ENCODE data around the gene BLNK. TPM values are rescaled to one million over a fixed set of nuclear protein-coding genes. Genes with fewer than 3 reads are reported as not detected.

Gene BLNK
- total and polyA plus RNA-seq, 3 donors from 2014 or later: 1.1 to 4.5 (median 1.5) TPM

DNA sequence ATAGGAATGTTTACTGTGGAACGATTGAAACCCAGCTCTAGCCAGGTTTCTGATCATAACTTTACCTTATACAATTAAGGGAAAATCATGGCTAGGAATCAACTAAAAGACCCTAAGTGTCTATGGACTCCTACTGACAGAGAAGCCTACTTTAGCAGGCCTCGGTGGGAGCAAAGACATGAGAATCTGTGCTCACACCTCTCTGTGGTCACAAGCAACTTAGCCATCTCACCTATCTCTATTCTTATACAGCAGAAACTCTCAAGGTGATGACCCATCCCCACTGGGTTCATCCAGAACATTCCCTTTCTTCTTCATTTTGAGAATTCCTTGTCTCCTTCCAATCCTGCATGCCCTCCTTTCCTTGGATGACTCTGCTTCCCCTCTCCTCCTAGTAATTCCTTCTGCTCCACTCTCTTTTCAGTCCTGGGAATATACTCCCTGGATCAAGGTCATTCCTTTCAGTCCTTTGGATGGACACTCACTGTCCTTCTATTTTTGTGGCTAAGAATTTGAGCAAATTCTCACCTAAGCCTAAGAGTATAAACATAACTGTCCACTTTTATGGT, 2.9 kb downstream of the BLNK start:
- TF ChIP-seq POLR2A (IDR thresholded peaks at IDR 0.05): no peak
- TF ChIP-seq, protein P1, sequence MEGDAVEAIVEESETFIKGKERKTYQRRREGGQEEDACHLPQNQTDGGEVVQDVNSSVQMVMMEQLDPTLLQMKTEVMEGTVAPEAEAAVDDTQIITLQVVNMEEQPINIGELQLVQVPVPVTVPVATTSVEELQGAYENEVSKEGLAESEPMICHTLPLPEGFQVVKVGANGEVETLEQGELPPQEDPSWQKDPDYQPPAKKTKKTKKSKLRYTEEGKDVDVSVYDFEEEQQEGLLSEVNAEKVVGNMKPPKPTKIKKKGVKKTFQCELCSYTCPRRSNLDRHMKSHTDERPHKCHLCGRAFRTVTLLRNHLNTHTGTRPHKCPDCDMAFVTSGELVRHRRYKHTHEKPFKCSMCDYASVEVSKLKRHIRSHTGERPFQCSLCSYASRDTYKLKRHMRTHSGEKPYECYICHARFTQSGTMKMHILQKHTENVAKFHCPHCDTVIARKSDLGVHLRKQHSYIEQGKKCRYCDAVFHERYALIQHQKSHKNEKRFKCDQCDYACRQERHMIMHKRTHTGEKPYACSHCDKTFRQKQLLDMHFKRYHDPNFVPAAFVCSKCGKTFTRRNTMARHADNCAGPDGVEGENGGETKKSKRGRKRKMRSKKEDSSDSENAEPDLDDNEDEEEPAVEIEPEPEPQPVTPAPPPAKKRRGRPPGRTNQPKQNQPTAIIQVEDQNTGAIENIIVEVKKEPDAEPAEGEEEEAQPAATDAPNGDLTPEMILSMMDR (IDR thresholded peaks at IDR 0.05): no peak

DNA sequence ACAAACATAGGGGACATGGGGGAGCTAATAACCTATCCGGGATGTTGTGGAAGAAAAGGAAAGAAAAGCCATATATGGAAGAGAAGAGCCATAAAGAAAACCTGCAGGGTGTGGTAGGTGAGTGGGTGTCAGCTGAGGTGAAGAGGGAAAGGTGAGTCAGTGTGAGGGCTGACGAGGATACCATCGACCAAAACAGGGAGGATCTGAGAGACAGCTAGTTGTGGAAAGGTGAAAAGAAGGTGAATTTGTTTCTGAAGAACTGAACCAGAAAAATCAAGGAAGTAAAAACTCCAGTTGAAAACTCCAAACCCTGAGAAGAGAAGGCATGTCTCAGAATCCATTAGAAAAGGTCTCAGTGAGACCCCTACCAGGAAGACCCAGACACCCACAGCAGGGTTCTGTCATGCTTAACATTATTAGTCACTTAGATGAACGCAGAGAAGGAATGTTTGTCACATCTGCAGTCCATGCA, 4.1 kb downstream of the BLNK start:
- TF ChIP-seq, protein P1 (IDR thresholded peaks at IDR 0.05): no peak
- TF ChIP-seq POLR2A (IDR thresholded peaks at IDR 0.05): no peak
- no peak for DNase-seq
- no peak overlapping the region for H3K27ac ChIP-seq
- WGBS, 2 donors: 89 to 90% methylated on average over 4 of the region's 4 CpGs
- no peaks in the 10 kb centered on the region for H3K4me1 ChIP-seq
- H3K9me3 ChIP-seq: no peaks in the 10 kb centered on the region
- intact Hi-C loops (cut with DNase I; ENCODE audit: low total_unique reads): no loop called here
- no peak overlapping the region for H3K4me3 ChIP-seq
- H3K27me3 ChIP-seq: no peaks in the 10 kb centered on the region
- no peaks in the 10 kb centered on the region for H3K36me3 ChIP-seq (ENCODE audit: low read depth, missing control alignments)

More for the DNA sequence above, 2.9 kb downstream of the BLNK start:
- H3K9me3 ChIP-seq: no peaks in the 10 kb centered on the region
- H3K27me3 ChIP-seq: no peaks in the 10 kb centered on the region
- no peaks in the 10 kb centered on the region for H3K4me1 ChIP-seq
- H3K27ac ChIP-seq: no peak overlapping the region
- 87 to 91% methylated on average over 2 of the region's 2 CpGs for WGBS, 2 donors
- DNase-seq: no peak
- no peaks in the 10 kb centered on the region for H3K36me3 ChIP-seq (ENCODE audit: low read depth, missing control alignments)
- no peak overlapping the region for H3K4me3 ChIP-seq
- intact Hi-C loops (cut with DNase I; ENCODE audit: low total_unique reads): no loop called here

DNA sequence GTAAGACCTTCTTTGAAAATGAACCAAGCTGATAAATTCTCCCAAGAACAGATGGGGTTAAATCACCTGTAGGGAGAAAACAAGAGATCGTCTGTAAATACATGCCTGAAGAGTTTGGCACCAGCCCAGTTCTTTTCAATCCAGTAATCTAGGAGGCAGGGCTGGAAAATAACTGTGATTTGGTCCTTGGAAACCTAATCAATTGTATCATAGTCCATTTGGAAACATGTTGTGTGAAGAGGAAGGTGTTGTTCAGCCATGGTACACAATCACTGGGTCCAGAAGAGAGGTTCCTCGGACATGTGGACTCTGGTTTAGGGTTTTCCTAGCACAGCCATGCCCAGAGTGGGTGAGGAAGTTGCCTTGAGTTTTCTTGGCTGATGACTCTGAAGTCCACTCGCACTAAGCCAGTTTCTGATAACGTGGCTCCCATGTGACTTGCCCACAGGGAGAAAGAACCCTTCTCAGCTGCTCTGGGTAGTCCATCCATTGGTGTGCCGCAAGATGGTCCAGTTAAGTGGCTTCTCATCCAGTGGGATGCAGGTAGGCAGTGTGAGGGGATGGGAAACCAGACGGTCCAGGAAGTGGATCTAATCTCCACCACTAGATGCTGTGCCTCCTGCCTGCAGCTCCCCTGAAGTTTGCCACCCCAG, 5.1 kb downstream of the BLNK start:
- Histone ChIP-seq H3K27ac (no peak overlapping the region), H3K9me3 (no peaks in the 10 kb centered on the region), H3K4me3 (no peak overlapping the region), H3K4me1 (no peaks in the 10 kb centered on the region), H3K36me3 (ENCODE audit: low read depth, missing control alignments) (no peaks in the 10 kb centered on the region), H3K27me3 (no peaks in the 10 kb centered on the region)
- no peak for DNase-seq
- 78% methylated on average over 6 of the region's 6 CpGs for WGBS, 2 donors
- intact Hi-C loops (cut with DNase I; ENCODE audit: low total_unique reads): no loop called here
- no peak for TF ChIP-seq POLR2A (IDR thresholded peaks at IDR 0.05)
- TF ChIP-seq, protein P1 (IDR thresholded peaks at IDR 0.05): no peak

DNA sequence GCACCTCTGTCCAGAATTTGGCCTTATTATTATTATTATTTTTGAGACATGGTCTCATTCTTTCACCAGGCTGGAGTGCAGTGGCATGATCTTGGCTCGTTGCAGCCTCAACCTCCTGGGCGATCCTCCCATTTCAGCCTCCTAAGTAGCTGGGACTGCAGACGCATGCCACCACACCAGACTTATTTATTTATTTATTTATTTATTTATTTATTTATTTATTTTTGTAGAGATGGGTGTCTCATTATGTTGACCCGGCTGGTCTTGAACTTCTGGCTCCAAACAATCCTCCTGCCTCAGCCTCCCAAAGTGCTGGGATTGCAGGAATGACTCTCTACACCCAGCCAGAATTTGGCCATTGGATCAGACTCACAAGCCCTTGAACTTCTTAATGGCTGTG, 6.4 kb downstream of the BLNK start:
- no peak for TF ChIP-seq POLR2A (IDR thresholded peaks at IDR 0.05)
- TF ChIP-seq, protein P1 (IDR thresholded peaks at IDR 0.05): no peak
- no peaks in the 10 kb centered on the region for H3K4me1 ChIP-seq
- no peak overlapping the region for H3K4me3 ChIP-seq
- H3K9me3 ChIP-seq: no peaks in the 10 kb centered on the region
- H3K36me3 ChIP-seq (ENCODE audit: low read depth, missing control alignments): no peaks in the 10 kb centered on the region
- H3K27ac ChIP-seq: no peak overlapping the region
- DNase-seq: no peak
- WGBS, 2 donors: 93% methylated on average over 4 of the region's 4 CpGs
- intact Hi-C loops (cut with DNase I; ENCODE audit: low total_unique reads): no loop called here
- no peaks in the 10 kb centered on the region for H3K27me3 ChIP-seq

DNA sequence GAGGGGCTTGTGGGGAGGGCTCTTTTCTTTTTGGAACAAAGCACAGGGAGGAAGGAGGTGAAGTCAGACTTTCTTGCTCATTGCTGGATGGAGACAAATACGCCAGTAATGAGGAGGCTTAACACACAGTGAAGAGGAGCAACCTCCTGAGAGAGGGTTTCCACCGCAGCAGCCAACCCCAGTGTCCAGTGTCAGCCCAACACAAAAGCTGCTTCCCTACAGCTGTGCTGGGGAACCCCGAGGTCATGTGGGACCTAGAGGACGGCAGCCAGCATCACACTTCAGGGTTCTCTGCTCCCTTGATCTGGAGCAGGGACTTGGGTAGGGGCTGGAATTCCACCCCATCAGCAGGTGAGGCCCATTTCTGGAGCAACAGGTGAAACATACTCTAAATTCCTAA, 7.7 kb downstream of the BLNK start:
- Histone ChIP-seq H3K36me3 (ENCODE audit: low read depth, missing control alignments) (no peaks in the 10 kb centered on the region), H3K9me3 (no peaks in the 10 kb centered on the region), H3K27ac (no peak overlapping the region), H3K4me1 (no peaks in the 10 kb centered on the region), H3K4me3 (no peak overlapping the region), H3K27me3 (no peaks in the 10 kb centered on the region)
- DNase-seq: no peak
- WGBS, 2 donors: 79 to 86% methylated on average over 4 of the region's 4 CpGs
- TF ChIP-seq, protein P1 (IDR thresholded peaks at IDR 0.05): no peak
- TF ChIP-seq POLR2A (IDR thresholded peaks at IDR 0.05): no peak
- intact Hi-C loops (cut with DNase I; ENCODE audit: low total_unique reads): no loop called here
